8988T (cell line): ENCODE results near the gene TGFBRAP1.
A peak's percentile ranks its signal among the peaks of the same experiment; 100 is the strongest.

ENCODE experiments used
- DNase-seq: peaks from one replicate; pipeline ENCODE4 v3.0.0; 2011

The TGFBRAP1 gene

DNA sequence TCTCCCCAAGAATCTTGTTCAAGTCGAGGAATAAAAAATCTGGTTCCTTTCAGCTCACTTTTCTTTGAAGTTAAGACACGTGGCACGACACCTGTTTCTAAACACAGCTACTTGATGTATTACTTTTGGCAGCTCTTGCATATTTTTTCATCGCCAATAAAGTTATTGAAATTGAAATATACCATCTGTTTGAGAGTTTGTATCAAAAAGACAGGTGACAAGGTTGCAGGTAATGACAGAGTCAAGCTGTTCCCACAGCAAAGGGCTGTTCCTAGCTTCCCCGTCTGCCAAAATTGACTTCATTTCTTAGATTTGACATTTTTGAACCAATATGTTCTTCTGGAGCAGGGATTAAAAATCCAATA lies 93.5 kb downstream of the TGFBRAP1 start:
- no peak for DNase-seq

DNA sequence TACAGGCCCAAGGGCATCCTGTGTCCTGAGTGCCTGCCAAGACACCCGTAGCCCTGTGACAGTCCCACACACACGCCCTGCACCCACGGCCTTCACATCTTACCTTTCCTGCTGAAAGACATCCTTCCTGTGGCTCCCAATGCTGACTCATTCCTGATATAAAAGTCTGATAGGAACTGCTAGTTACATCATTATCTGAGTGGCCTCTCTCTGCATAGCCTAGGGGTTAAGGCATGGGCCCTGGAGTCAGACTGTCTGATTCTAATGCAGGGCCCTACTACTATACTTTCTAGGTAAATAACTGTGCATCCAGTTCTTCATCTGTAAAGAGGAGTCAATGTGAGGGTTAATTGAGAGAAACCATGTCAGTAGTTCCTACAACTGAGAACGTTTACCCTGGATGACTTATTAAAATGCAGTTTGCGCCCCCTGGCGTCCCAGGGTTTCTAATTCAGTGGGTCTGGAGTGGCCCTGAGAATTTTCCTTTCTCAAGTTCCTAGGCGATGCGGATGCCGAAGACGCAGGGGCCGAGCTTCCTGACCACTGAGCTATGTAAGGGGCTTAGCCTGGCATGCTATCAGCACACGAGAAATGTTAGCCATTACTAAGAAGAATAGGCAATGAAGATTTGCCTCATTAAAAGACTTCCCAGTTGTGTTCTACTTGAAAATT lies 94.0 kb downstream of the TGFBRAP1 start:
- peak; percentile 39 for DNase-seq

DNA sequence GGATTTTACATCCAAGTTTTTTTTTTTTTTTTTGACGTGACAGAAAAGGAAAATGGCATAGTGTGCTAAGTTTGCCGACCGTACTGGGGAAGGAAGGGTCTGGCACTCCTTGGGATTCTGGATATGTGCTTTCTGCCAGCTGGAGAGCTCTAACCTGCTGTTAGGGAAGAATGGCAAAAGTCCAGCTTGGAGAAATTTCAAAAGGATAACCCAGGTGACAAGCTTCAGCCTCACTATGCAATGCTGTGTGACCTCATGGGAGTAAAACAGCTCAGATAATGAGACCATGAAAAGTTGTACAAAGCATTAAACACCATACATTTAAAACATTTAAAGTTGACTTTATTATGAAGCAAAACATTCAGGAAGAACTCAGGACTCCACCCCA lies 98.3 kb downstream of the TGFBRAP1 start:
- no peak for DNase-seq

DNA sequence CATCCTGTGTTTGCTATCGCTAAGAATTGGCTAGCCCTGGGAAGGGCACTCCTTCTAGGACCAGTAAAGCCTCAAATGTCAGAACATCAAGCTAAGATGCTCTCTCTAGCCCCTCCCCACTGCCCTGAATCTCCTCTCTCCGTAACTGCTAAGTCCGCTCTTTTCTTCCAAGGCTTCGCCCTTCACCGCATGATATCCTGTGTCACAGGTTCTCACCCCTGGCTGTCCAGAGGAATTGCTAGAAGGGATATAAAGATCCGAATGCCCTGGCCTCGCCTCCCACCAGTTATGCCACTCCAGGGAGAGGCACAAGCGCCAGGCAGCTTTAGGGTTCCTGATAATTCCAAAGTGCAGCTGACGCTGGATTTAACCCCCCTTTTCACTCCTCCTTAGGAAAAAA lies 105.1 kb downstream of the TGFBRAP1 start:
- DNase-seq, result no peak

DNA sequence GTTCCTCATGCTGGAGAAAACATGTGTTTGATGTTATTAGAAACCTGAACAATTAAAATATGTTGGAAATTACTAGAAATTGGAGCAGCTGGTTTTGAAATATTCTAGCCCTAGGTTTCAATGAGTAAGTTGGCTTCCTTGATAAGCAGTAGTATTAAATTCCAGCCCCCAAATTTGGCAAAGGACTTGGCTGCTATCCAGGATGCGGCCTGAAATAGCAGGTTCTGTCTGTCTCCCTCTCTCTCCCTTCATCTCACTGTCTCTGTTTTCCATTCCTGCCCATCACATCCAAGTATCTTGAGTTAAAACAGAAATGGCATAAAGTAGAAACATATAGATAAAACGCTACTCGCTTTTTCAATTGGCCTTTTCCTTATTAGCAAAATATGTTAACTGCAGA lies 108.9 kb downstream of the TGFBRAP1 start:
- no peak for DNase-seq

DNA sequence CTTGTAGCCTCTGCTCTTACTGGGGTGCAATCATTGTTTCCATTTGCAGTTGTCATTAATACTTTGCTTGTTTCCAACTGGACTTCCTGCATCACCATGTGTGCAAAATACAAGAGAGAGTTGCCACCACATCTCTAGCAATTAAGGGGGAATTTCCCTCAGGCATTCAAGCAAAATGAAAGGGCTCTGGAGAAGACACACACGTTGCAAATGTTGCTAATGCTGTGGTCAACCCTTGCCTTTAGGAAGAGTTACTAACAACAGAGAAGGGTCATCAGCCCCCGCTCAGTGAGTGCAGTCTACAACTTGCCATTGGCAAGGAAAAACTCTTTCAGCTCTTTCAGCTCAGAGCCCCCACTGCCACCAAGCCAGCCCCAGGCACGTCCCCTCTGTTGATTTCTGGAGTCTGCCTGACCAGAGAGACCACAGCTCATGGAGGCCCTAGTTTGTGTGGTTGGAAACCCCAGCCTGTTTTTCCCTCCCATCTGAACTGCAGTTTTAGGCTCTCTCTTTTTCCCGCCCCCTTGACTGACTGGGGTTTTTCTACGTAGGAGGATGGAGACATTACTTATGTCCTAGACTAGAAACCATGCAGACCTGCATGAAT lies 113.8 kb downstream of the TGFBRAP1 start:
- no peak for DNase-seq
